Heart right ventricle (tissue), 16 donors: ENCODE data around the gene CPNE5. TPM values are rescaled to one million over a fixed set of nuclear protein-coding genes. Genes with fewer than 3 reads are reported as not detected.
A peak's percentile ranks its signal among the peaks of the same experiment; 100 is the strongest.

Experiments
- ATAC-seq, 8 donors: fragments of 200-7000 bp; cut with Tn5 transposase; one replicate each; pipeline ENCODE4 v1.9.1; 2020; ENCODE audit warnings: mild to moderate bottlenecking in 8 of 8, moderate library complexity in 8 of 8, moderate number of reproducible peaks in 1 of 8
- DNase-seq, 2 donors: peaks; one replicate each; pipeline ENCODE4 v3.0.0-alpha.2; 2020
- H3K27ac ChIP-seq, 10 donors: fragments of 200-600 bp; sonication (generic) in 2 of 10; one replicate each; pipeline versions ENCODE4 v1.5.0 to v1.8.0; 2020 to 2022; ENCODE audit warnings: mild to moderate bottlenecking in 3 of 10
- H3K27me3 ChIP-seq, 7 donors: fragments of 200-600 bp; one replicate each; pipeline ENCODE4 v1.8.0; 2021 to 2022; ENCODE audit warnings: mild to moderate bottlenecking in 2 of 7
- H3K36me3 ChIP-seq, 9 donors: fragments of 200-600 bp; sonication (generic) in 1 of 9; one replicate each; pipeline versions ENCODE4 v1.5.0 to v1.8.0; 2020 to 2022; ENCODE audit warnings: mild to moderate bottlenecking in 2 of 9
- H3K4me1 ChIP-seq, 9 donors: fragments of 200-600 bp; sonication (generic) in 1 of 9; one replicate each; pipeline versions ENCODE4 v1.5.0 to v1.8.0; 2020 to 2022; ENCODE audit warnings: mild to moderate bottlenecking in 4 of 9
- H3K4me3 ChIP-seq, 10 donors: fragments of 200-600 bp; sonication (generic) in 2 of 10; one replicate each; pipeline versions ENCODE4 v1.5.0 to v1.8.0; 2020 to 2022; ENCODE audit warnings: mild to moderate bottlenecking in 7 of 10, moderate library complexity in 2 of 10
- H3K9me3 ChIP-seq, 11 donors: fragments of 200-600 bp in 10 of 11; sonication (generic) in 2 of 11; one replicate each; pipeline versions ENCODE4 v1.5.0 to v1.8.0; 2013 to 2022; ENCODE audit warnings: mild to moderate bottlenecking in 2 of 11, control low read depth in 1 of 11, moderate library complexity in 1 of 11
- CTCF ChIP-seq, 9 donors: fragments of 200-600 bp; sonication (generic) in 2 of 9; IDR thresholded peaks; one replicate each; pipeline versions ENCODE4 v1.5.0 to v1.8.0; 2021 to 2022; ENCODE audit warnings: antibody characterized with exemption in 9 of 9, mild to moderate bottlenecking in 5 of 9, moderate library complexity in 1 of 9
- WGBS, 2 donors: extraction: QIAGEN DNeasy Blood & Tissue Kit; methylation state at CpG; one replicate each; pipeline ENCODE4 v1.1.7; 2013; ENCODE audit warnings: inconsistent platforms in 1 of 2; 5-methylcytosine and 5-hydroxymethylcytosine counted together
- intact Hi-C, 10 donors: fragments of 100-400 bp; cut with DNase I; formaldehyde crosslinking; loops; one replicate each; pipeline versions ENCODE4 v1.11.1 to v1.14.2; 2022
- polyA plus RNA-seq, 2 donors: library from polyadenylated mRNA; stranded (reverse); fragments of 200-250 nt; gene quantifications; one replicate each; pipeline ENCODE4 v1.2.3, GENCODE V29; 2013
- total RNA-seq, 10 donors: library from RNA; stranded (reverse); fragmentation: NEBNext Ultra II Directional in 3 of 10; extraction: Animal tissue kit (Norgen Biotek cat#: 25700) in 3 of 10; gene quantifications; one replicate each; pipeline versions ENCODE4 v1.2.1 to v1.2.4, GENCODE V29; 2021 to 2023
- donor health status: Arrhythmogenic right ventricular cardiomyopathy.
- donor health status: ischemic (EF 13 %, LVEDD 7.1; RV severe dilation, severe dysfunction).
- donor health status: healthy with polysubstance abuse.
- donor health status: DM: no; HTN: yes; CAD: no.
- donor health status: DM: no; HTN: no; CAD: no.
- donor health status: ischemic (EF 25% LVEDD 6.9; RV normal size, moderate dysfunction).
- donor health status: ischemic (EF 25% LVEDD 5.7; RV mildly dilated, moderate dysfunction).
- donor health status: healthy.
- donor health status: DM: yes; HTN: yes; CAD: no.
- donor health status: Ischemic cardiomyopathy.
- donor health status: ischemic (EF 35%, LVEDD 5.7; RV mildly dilated, moderate dysfunction).
- donor health status: nonischemic (EF 11% LVEDD 7.7; RV severe dilation, severe dysfunction).
- donor health status: DM: yes; HTN: yes; CAD: no.
- donor health status: PGD.
- donor health status: ischemic (EF 29% LVEDD 5.4; RV normal size, mild dysfunction).
- donor health status: nonischemic (EF 23%, LVEDD 6.1; RV moderate dilation, normal function).

The CPNE5 gene
- total and polyA plus RNA-seq, 12 donors, result 2.8 to 98.2 (median 24.4) TPM

DNA sequence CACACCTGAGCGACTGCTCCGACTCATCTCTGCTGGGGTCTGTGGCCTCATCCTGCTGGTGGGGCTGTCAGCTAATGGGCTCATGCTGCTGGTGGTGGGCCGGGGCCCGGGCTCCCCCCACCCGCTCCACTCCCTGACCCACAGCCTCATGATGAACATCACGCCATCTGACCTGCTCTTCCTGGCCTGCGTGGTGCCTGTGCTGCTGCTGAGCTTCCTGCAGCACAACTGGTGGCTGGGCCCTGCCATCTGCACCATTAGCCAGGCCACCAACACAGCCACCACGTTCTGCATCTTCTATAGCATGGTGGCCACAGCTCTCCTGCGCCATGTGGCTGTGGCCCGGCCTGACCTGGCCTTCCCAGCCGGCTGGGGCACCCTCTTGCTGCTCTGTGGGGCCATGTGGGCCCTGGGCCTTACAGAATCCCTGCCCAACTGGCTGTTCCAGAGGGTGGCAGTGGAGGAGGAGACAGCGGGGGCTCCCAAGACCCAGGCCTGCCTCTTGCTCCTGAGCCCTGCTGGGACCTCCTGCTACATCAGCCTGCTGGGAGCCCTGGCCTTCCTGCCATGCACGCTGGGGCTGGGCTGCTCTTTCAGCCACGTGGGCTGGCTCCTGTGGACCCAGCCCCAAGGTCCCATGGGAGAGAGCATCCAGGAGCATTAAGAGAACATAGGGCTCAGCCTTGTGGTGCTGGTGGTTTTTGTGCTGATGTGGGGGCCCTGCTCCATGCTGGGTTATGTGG is 102.0 kb downstream of the CPNE5 start:
- ATAC-seq, result peak in 1 of 8 donors; percentile 6
- Histone ChIP-seq H3K27ac (peak overlapping the region in 1 of 10 donors; percentile 94), H3K27me3 (no peaks in the 10 kb centered on the region), H3K4me3 (no peak overlapping the region), H3K36me3 (no peaks in the 10 kb centered on the region), H3K9me3 (no peaks in the 10 kb centered on the region), H3K4me1 (peaks cover 11 to 44% (median 28%) of the 10 kb centered on the region in 9 donors)
- WGBS, 2 donors, result 95 to 96% methylated on average over 14 of the region's 14 CpGs
- intact Hi-C loops, result no loop called here
- no peak for DNase-seq
- no peak for TF ChIP-seq CTCF (IDR thresholded peaks at IDR 0.05)

DNA sequence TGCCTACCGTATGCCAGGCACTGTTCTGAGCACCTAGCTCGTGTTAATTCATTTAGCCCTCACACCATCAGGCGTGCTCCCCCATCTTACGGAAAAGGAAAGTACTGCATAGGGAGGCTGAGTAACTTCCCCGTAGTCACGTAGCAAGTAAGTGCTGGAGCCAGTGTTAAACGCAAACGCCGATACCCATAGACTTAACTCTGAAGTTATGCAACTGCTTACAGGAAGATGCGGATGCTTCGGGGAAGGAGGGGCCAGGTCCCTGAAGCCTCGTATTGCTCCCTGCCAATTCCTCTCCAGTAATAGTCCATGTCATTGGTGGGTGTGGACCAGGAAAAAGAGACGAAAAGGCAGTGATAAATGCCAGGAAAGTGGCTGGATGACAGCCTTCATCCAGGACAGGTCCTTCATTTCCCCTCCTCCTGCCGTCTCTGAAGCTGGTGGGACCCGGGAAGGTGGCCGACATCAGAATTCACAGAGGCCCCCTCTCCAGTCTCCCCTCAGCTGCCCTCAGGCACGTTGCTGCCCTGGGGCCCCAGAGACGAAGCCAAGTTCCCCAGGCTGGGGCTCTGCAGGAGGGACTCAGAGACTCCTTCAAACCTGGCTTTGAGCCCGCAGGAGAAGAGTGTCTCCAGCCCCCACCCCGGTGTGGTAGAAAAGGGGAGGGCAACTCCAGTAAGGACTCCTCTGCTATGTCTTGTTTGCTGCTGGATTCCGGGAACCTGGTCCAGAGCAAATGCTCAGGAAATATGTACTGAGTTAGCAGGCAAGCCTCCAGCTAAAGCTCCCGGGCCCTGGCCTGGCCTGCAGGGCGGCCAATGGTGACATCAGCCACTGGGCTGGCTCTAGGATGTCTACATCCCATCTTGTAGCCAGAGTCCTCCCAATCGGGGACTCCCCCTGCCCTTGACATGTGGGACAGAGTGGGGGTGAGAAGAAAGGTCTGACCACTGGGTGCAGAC is 103.9 kb downstream of the CPNE5 start:
- 11 to 16% methylated on average over 24 of the region's 24 CpGs for WGBS, 2 donors
- Histone ChIP-seq H3K27me3 (no peaks in the 10 kb centered on the region), H3K27ac (peak overlapping the region; percentile 67 to 95 (median 88)), H3K4me3 (peak overlapping the region in 9 of 10 donors; percentile 10 to 46 (median 39)), H3K9me3 (no peaks in the 10 kb centered on the region), H3K4me1 (peaks cover 11 to 35% (median 24%) of the 10 kb centered on the region in 9 donors), H3K36me3 (no peaks in the 10 kb centered on the region)
- peak in 3 of 9 donors; percentile 23 to 35 (median 30) for TF ChIP-seq CTCF (IDR thresholded peaks at IDR 0.05)
- DNase-seq, result peak; percentile 80 to 89
- intact Hi-C loops, result no loop called here
- peak; percentile 84 to 93 (median 92) for ATAC-seq

DNA sequence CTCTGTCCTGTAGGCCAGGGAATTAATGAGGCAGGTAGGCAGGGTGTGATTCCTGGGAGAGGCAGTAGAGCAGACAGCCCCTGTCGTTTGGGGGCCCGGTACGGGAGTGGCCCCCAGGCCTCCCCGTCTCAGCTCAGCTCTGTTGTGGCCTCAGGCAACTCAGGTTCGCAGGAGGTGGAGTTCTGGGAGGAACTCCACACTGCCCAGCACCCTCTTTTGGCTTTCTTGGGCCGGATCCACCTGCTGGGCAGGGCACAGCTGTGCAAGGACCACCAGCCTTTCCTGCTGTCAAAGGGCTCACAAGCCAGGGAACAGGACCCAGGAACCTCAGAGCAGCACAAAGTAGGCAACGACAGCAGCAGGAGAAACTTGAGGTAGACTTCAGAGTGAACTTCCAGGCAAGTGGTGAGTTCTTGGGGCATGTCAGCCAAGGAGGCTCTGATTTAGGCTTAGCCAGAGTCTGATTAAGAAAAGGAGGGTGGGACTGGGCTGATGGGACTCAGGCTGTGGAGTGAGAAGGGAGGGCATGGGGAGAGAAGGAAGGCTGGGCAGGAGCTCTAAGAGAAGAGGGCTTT is 104.7 kb downstream of the CPNE5 start:
- no peak for TF ChIP-seq CTCF (IDR thresholded peaks at IDR 0.05)
- DNase-seq, result no peak
- Histone ChIP-seq H3K4me3 (peak overlapping the region in 9 of 10 donors; percentile 10 to 46 (median 39)), H3K27me3 (no peaks in the 10 kb centered on the region), H3K36me3 (no peaks in the 10 kb centered on the region), H3K4me1 (peaks cover 11 to 35% (median 20%) of the 10 kb centered on the region in 9 donors), H3K9me3 (no peaks in the 10 kb centered on the region), H3K27ac (peak overlapping the region in 8 of 10 donors; percentile 71 to 95 (median 90))
- no peak for ATAC-seq
- WGBS, 2 donors, result 89 to 95% methylated on average over 7 of the region's 7 CpGs
- intact Hi-C loops, result no loop called here

DNA sequence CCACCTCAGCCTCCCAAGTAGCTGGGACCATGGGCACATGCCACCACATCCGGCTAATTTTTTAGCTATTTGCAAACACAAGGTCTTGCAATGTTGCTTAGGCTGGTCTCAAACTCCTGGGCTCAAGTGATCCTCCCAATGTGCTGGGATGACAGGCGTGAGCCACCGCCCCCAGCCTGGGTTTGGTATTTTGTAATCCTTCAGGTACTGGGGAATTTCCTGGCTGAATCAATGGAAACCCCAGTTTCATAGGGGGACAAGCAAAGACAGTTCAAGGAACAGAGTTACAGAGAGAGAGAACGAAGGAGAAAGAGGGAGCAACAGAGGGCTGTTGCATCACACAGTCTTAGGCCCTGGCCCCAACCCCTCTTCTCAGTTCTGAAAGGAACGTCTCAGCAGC is 105.9 kb downstream of the CPNE5 start:
- WGBS, 2 donors, result 89 to 94% methylated on average over 5 of the region's 5 CpGs
- H3K4me1 ChIP-seq, result peaks cover 11 to 48% (median 30%) of the 10 kb centered on the region in 9 donors
- H3K27ac ChIP-seq, result no peak overlapping the region
- intact Hi-C loops, result no loop called here
- ATAC-seq, result no peak
- H3K27me3 ChIP-seq, result no peaks in the 10 kb centered on the region
- H3K4me3 ChIP-seq, result no peak overlapping the region
- H3K36me3 ChIP-seq, result no peaks in the 10 kb centered on the region
- no peak for DNase-seq
- TF ChIP-seq CTCF (IDR thresholded peaks at IDR 0.05), result no peak
- H3K9me3 ChIP-seq, result no peaks in the 10 kb centered on the region
